Erythroblast (primary cell): ENCODE results near the gene GUK1.

Source experiments
- DNase-seq, 2 experiments: peaks; one replicate each; lab custom pipeline; 2025; lab: John Stamatoyannopoulos, UW
- GATA1 ChIP-seq: IDR thresholded peaks from 2 replicates; pipeline ENCODE4 v1.6.1; 2011; ENCODE audit warnings: low read depth, mild to moderate bottlenecking, control low read depth, low read length, moderate library complexity
- POLR2A ChIP-seq: IDR thresholded peaks from 2 replicates; pipeline ENCODE4 v1.6.1; 2011; ENCODE audit warnings: mild to moderate bottlenecking, low read length

Gene GUK1

GRCh38 chr1:228154670-228155571, 14.8 kb downstream of the GUK1 start:
- TF ChIP-seq POLR2A, result no peak
- TF ChIP-seq GATA1, result no peak

DNA sequence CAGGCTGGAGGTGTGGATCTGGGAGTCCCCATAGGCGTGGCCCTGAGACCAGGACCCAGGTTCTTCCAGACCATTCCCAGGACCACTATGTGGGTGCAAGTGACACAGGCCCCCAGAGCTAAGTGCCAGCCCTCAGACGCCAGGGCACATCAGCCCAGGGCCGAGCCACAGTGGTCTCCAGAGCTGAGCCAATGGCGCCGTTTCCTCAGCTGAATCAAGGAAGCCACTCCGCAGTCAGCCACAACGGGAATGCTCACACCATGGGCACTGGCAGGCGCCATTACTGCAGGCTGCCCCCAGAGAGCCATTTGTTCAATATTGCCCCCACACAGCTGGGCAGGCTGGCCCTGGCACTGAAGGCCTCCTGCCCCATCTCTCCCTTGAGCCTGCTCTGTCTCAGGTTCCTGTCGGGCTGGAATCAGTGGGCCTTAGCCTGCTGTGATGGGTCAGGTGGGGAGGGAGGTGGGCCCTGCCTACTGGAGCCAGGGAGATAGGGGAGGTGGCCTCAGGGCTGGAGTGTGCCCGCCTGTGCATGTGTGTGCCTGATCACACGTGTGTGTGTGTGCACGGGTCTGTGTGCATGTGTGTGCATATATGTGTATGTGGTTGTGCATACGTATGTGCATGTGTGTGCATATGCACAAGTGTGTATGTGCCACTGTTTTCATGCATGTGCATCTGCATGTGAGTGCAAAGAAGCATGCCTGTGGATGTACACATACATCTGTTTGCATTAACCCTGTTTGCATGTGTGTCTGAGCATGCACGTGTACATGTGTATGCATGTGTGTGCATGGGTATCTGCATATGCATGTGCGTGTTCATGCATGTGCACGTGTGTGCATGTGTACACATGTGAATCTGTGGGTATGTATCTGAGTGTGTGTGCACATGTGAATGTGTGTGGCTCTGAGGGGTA, 15.8 kb downstream of the GUK1 start:
- TF ChIP-seq POLR2A (no peak), GATA1 (no peak)
- DNase-seq, result no peak

More at GRCh38 chr1:228154670-228155571, 14.8 kb downstream of the GUK1 start:
- no peak for DNase-seq

DNA sequence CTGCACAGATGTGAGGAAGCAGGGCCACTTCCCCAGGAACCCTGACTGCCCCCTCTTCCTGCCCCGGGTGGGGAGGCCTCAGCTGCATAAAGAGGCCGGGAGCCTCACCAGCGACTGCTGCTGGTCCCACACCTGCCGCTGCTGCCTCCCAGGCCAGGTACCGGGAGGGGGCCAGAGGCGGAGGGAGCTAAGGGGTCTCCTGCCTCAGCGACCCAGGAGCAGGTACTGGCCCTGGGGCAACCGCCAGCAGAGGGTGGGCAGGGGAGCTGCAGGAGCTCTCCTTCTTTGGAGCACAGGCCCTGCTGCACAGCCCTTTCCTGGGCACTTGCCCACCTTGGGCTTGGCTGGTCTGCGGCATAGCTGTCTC, 16.4 kb downstream of the GUK1 start:
- DNase-seq, result no peak
- no peak for TF ChIP-seq GATA1
- TF ChIP-seq POLR2A, result no peak

GRCh38 chr1:228156941-228157728, 17.1 kb downstream of the GUK1 start:
- no peak for DNase-seq
- no peak for TF ChIP-seq POLR2A
- TF ChIP-seq GATA1, result no peak

GRCh38 chr1:228157729-228158126, 17.6 kb downstream of the GUK1 start:
- TF ChIP-seq GATA1 (no peak), POLR2A (no peak)
- no peak for DNase-seq

- TF ChIP-seq POLR2A (no peak), GATA1 (no peak)
- no peak for DNase-seq
Observed at GRCh38 chr1:228158151-228159007, 18.3 kb downstream of the GUK1 start.

GRCh38 chr1:228159008-228159665, 19.1 kb downstream of the GUK1 start:
- TF ChIP-seq GATA1 (no peak), POLR2A (no peak)
- DNase-seq, result no peak

GRCh38 chr1:228160201-228160761, 20.2 kb downstream of the GUK1 start:
- no peak for DNase-seq
- TF ChIP-seq GATA1 (no peak), POLR2A (no peak)

GRCh38 chr1:228161362-228161761, 21.3 kb downstream of the GUK1 start:
- DNase-seq, result peak; percentile 58 to 69
- TF ChIP-seq GATA1 (no peak), POLR2A (no peak)

DNA sequence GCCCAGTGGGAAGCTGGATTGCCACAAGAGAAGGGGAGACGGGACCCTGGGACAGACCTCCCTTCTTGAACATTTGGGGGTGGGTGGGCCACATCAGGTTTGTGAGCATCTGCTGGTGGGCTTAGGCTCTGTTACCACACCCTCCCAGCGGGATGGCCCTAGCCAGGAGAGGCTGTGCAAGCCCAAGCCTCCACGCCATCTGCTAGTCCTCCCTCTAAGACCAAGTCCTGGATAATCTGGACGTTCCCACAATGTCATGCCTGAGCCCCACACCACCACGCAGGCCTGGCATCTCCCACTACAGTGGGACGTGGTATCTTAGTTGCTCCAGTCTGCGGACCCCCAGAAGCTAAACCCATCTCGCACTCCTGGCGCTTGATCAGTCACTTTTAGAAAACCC, 21.8 kb downstream of the GUK1 start:
- no peak for DNase-seq
- no peak for TF ChIP-seq POLR2A
- no peak for TF ChIP-seq GATA1

GRCh38 chr1:228162286-228163006, 22.4 kb downstream of the GUK1 start:
- TF ChIP-seq GATA1 (no peak), POLR2A (no peak)
- peak in 1 of 2 experiments; percentile 41 for DNase-seq
